HCT116 (cell line): ENCODE measurements around the gene KIF7. TPM values are rescaled to one million over a fixed set of nuclear protein-coding genes. Genes with fewer than 3 reads are reported as not detected.

Experiments used
- ATAC-seq: fragments of 200-7000 bp; cut with Tn5 transposase; 2 replicates; pipeline ENCODE4 v1.9.1; 2020; ENCODE audit warnings: mild to moderate bottlenecking, moderate library complexity
- BruUV-seq: library from RNA; stranded (reverse); fragments of 400-500 nt; replicated peaks from 2 replicates; lab custom pipeline; 2021; lab: Mats Ljungman, UMichigan
- CTCF ChIA-PET: fragments of 300-600 bp; sonication (Branson Sonifier 250); formaldehyde crosslinking; loops from one replicate; lab custom pipeline; 2021; ENCODE audit warnings: antibody characterized with exemption; lab: Charles Lee
- POLR2A ChIA-PET: fragments of 300-600, 350-600 bp; sonication (Branson Sonifier 250); formaldehyde crosslinking; loops from one replicate; lab custom pipeline; 2021; ENCODE audit warnings: antibody characterized with exemption; lab: Charles Lee
- RAD21 ChIA-PET, 2 experiments: fragments of 300-600 bp; sonication (Branson Sonifier 250); formaldehyde crosslinking; loops; one replicate each; lab custom pipeline; 2023; ENCODE audit warnings: low total read pairs in 2 of 2; ENCODE audit not compliant: uncharacterized antibody in 2 of 2, unreplicated experiment in 2 of 2, low non-redundant PET in 1 of 2; lab: Charles Lee
- DNase-seq: peaks from one replicate; pipeline ENCODE4 v3.0.0-alpha.2; 2010; ENCODE audit warnings: low read depth, low spot score
- H2AFZ ChIP-seq: fragments of 200-600 bp; shearing (Covaris generic), sonication (generic); 2 replicates; pipeline ENCODE4 v1.6.1; 2017; ENCODE audit warnings: low read depth, mixed run types, mixed read lengths, antibody characterized with exemption, low read length; ENCODE audit not compliant: poor library complexity, severe bottlenecking
- H3K27ac ChIP-seq: 2 replicates; pipeline ENCODE4 v1.5.1; 2012; ENCODE audit warnings: low read depth, low read length
- H3K27me3 ChIP-seq: fragments of 200-600 bp; sonication (generic); 2 replicates; pipeline ENCODE4 v1.6.1; 2016; ENCODE audit warnings: mixed run types, low read length, mixed read lengths; ENCODE audit not compliant: insufficient read depth
- H3K36me3 ChIP-seq, 2 experiments: fragments of 200-500 bp in 1 of 2; fragments of 200-600 bp in 1 of 2; sonication (Bioruptor generic) in 1 of 2; sonication (generic) in 1 of 2; 2 replicates each; pipeline versions ENCODE4 v1.5.1 to v1.6.1; 2014 to 2016; ENCODE audit warnings: low read length in 2 of 2, inconsistent platforms in 1 of 2, mixed read lengths in 1 of 2, mixed run types in 1 of 2; ENCODE audit not compliant: insufficient read depth in 2 of 2, control insufficient read depth in 1 of 2
- H3K4me1 ChIP-seq, 2 experiments: fragments of 200-600 bp in 1 of 2; sonication (generic) in 1 of 2; 2 replicates each; pipeline versions ENCODE4 v1.5.1 to v1.6.1; 2012 to 2017; ENCODE audit warnings: low read length in 2 of 2, inconsistent platforms in 1 of 2, mild to moderate bottlenecking in 1 of 2, mixed read lengths in 1 of 2, mixed run types in 1 of 2, moderate library complexity in 1 of 2; ENCODE audit not compliant: insufficient read depth in 2 of 2, control insufficient read depth in 1 of 2
- H3K4me2 ChIP-seq: fragments of 200-600 bp; sonication (generic); 2 replicates; pipeline ENCODE4 v1.6.1; 2017; ENCODE audit warnings: mixed run types, low read length, mixed read lengths
- H3K4me3 ChIP-seq, 2 experiments: fragments of 200-600 bp in 1 of 2; sonication (generic) in 1 of 2; replicated peaks in 1 of 2; 2 replicates each; pipeline ENCODE4 v1.5.1; 2011 to 2016; ENCODE audit warnings: low read length in 2 of 2, control low read depth in 1 of 2, low read depth in 1 of 2, mild to moderate bottlenecking in 1 of 2, mixed read lengths in 1 of 2, mixed run types in 1 of 2
- H3K79me2 ChIP-seq: fragments of 200-600 bp; sonication (generic); 2 replicates; pipeline ENCODE4 v1.6.1; 2017; ENCODE audit warnings: mild to moderate bottlenecking, mixed run types, low read length, moderate library complexity, mixed read lengths; ENCODE audit not compliant: insufficient read depth
- H3K9ac ChIP-seq: fragments of 200-600 bp; sonication (generic); 2 replicates; pipeline ENCODE4 v1.6.1; 2016; ENCODE audit warnings: low read length, mixed read lengths
- H3K9me2 ChIP-seq: fragments of 200-600 bp; sonication (generic), shearing (Covaris generic); 2 replicates; pipeline ENCODE4 v1.6.1; 2017; ENCODE audit warnings: mixed run types, mild to moderate bottlenecking, moderate library complexity; ENCODE audit not compliant: insufficient read depth
- H3K9me3 ChIP-seq, 2 experiments: fragments of 200-500 bp in 1 of 2; fragments of 200-600 bp in 1 of 2; sonication (Bioruptor generic) in 1 of 2; sonication (generic) in 1 of 2; 2 replicates each; pipeline ENCODE4 v1.6.1; 2014 to 2017; ENCODE audit warnings: low read length in 2 of 2, mixed read lengths in 2 of 2, inconsistent platforms in 1 of 2, low read depth in 1 of 2, mild to moderate bottlenecking in 1 of 2, mixed run types in 1 of 2, moderate library complexity in 1 of 2; ENCODE audit not compliant: control insufficient read depth in 1 of 2, insufficient read depth in 1 of 2
- H4K20me1 ChIP-seq: fragments of 200-600 bp; sonication (generic), shearing (Covaris generic); 2 replicates; pipeline ENCODE4 v1.6.1; 2017; ENCODE audit warnings: mixed run types, mild to moderate bottlenecking, moderate library complexity; ENCODE audit not compliant: insufficient read depth
- ATF3 ChIP-seq: IDR thresholded peaks from 2 replicates; pipeline ENCODE4 v1.6.1; 2012
- CEBPB ChIP-seq: IDR thresholded peaks from 2 replicates; pipeline ENCODE4 v1.6.1; 2012; ENCODE audit warnings: low read depth
- EGR1 ChIP-seq: IDR thresholded peaks from 2 replicates; pipeline ENCODE4 v1.6.1; 2012; ENCODE audit warnings: low read depth
- ELF1 ChIP-seq: IDR thresholded peaks from 2 replicates; pipeline ENCODE4 v1.6.1; 2012; ENCODE audit warnings: low read depth, borderline replicate concordance
- EZH2phosphoT487 ChIP-seq: fragments of 200-600 bp; IDR thresholded peaks from 2 replicates; pipeline ENCODE4 v1.6.1; 2018; ENCODE audit warnings: antibody characterized with exemption, borderline replicate concordance
- POLR2AphosphoS5 ChIP-seq: IDR thresholded peaks from 2 replicates; pipeline ENCODE4 v1.6.1; 2011; ENCODE audit warnings: mild to moderate bottlenecking, low read depth, low read length, moderate library complexity
- SIN3A ChIP-seq: IDR thresholded peaks from 2 replicates; pipeline ENCODE4 v1.6.1; 2012; ENCODE audit warnings: low read depth
- SP1 ChIP-seq: IDR thresholded peaks from 2 replicates; pipeline ENCODE4 v1.6.1; 2012; ENCODE audit warnings: low read depth
- SRF ChIP-seq: IDR thresholded peaks from 2 replicates; pipeline ENCODE4 v1.6.1; 2012; ENCODE audit warnings: low read depth
- ZFX ChIP-seq: fragments of 450-650 bp; IDR thresholded peaks from 2 replicates; pipeline ENCODE4 v1.6.1; 2017
- intact Hi-C: fragments of 100-400 bp; cut with micrococcal nuclease; formaldehyde crosslinking; loops from 2 replicates; pipeline ENCODE4 v1.10.0; 2022
- total RNA-seq: library from RNA; stranded (reverse); gene quantifications from one replicate; pipeline ENCODE4 v1.2.1, GENCODE V29; 2021; ENCODE audit not compliant: unreplicated experiment

Gene KIF7
- total RNA-seq, 1 experiment from 2014 or later: 0.12 TPM

GRCh38 chr15:89686522-89686921 is 31.3 kb upstream of the KIF7 start (continued):
- TF ChIP-seq EZH2phosphoT487: no peak
- TF ChIP-seq SIN3A: no peak
- no peak for TF ChIP-seq ZFX

DNA sequence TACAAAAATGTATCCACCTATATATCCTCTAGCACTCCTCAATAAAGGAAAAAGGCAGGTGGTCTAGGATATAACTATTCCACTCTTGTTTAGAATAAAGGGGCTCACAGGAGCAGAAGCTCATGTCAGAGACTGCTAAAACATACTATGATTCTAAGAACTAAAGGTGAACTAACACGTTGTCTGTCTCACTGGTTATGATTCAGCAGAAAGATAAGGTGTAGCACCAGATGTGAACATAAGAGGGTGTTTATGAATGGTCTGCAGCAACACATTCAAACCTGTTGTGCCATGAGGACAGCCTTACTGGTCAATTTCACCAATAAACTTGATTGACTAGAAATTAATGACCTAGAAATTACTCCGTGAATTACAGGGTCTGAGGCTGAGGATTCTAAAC is 30.7 kb upstream of the KIF7 start:
- intact Hi-C loops: no loop called here
- H4K20me1 ChIP-seq: no peaks in the 10 kb centered on the region
- H3K27ac ChIP-seq: no peak overlapping the region
- H3K4me2 ChIP-seq: no peak overlapping the region
- H3K9ac ChIP-seq: no peak overlapping the region
- ATAC-seq: no peak
- ChIA-PET RAD21 (no interaction called here), POLR2A (no interaction called here), CTCF (no interaction called here)
- BruUV-seq: no TSS peak
- DNase-seq: no peak
- no peaks in the 10 kb centered on the region for H3K9me3 ChIP-seq
- H3K9me2 ChIP-seq: no peaks in the 10 kb centered on the region
- no peaks in the 10 kb centered on the region for H3K36me3 ChIP-seq
- H3K4me1 ChIP-seq: peaks cover 5 to 10% of the 10 kb centered on the region in 2 experiments
- H3K4me3 ChIP-seq: no peak overlapping the region
- no peaks in the 10 kb centered on the region for H3K27me3 ChIP-seq
- H3K79me2 ChIP-seq: no peaks in the 10 kb centered on the region
- no peak overlapping the region for H2AFZ ChIP-seq
- TF ChIP-seq SIN3A: no peak
- no peak for TF ChIP-seq SP1
- no peak for TF ChIP-seq CEBPB
- TF ChIP-seq ATF3: no peak
- no peak for TF ChIP-seq ELF1
- no peak for TF ChIP-seq SRF
- TF ChIP-seq EGR1: no peak
- TF ChIP-seq POLR2AphosphoS5: no peak

DNA sequence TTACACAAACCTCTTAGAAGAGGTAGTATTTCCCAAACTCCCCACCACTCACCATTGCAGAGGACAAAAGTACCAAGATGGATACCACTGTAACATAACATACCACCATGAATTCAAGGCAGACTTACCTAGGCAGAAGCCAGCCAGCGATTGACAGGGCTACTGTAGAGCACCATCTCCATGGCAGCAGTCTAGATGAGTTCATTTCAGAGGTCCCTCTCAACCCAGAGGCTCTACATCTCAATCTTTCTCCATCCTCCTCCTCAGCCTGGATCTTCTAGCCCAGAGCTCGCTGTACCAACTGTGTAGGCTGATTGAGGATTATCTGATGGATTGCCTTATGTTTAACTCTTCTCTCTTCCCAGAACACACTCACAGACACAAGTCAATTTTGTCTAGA is 25.9 kb upstream of the KIF7 start:
- intact Hi-C loops: no loop called here
- Histone ChIP-seq H3K27ac (no peak overlapping the region), H3K4me2 (no peak overlapping the region), H3K79me2 (no peaks in the 10 kb centered on the region), H3K36me3 (no peaks in the 10 kb centered on the region), H2AFZ (no peak overlapping the region), H3K9me2 (no peaks in the 10 kb centered on the region), H3K27me3 (no peaks in the 10 kb centered on the region), H3K9me3 (no peaks in the 10 kb centered on the region), H3K9ac (no peak overlapping the region), H4K20me1 (no peaks in the 10 kb centered on the region), H3K4me3 (no peak overlapping the region), H3K4me1 (no peaks in the 10 kb centered on the region)
- ATAC-seq (no peak), DNase-seq (no peak)
- BruUV-seq: no TSS peak
- no peak for TF ChIP-seq ZFX
- CTCF ChIA-PET: no interaction called here
- POLR2A ChIA-PET: no interaction called here
- RAD21 ChIA-PET: no interaction called here
